CD4-positive, alpha-beta T cell treated with Interleukin-6 at 100 ng/mL for 8 hours (primary cell): Measurements from ENCODE around the gene FNDC3B.

Experiments
- DNase-seq: peaks from one replicate; pipeline ENCODE4 v3.0.0-alpha.2; 2020; ENCODE audit warnings: mixed read lengths, low spot score

The FNDC3B gene

DNA sequence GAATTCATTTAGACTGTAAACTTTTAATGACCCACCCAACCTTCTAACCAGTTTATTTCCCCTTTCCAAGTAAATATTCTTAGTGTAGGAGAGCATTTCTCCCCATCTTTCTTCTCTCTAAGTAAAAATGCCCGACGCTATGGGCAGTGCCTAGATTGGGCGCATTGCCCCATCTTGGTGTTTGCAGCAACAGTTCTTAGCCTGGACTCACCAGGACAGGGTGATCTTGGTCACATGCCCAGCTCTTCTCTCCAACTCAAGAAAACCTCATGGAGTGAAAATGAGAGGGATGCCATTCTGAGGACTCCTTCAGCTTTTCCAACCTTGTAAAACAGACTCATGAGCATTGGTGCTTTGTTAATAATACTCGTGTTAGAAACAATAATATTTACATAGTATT is 332.2 kb downstream of the FNDC3B start:
- no peak for DNase-seq

DNA sequence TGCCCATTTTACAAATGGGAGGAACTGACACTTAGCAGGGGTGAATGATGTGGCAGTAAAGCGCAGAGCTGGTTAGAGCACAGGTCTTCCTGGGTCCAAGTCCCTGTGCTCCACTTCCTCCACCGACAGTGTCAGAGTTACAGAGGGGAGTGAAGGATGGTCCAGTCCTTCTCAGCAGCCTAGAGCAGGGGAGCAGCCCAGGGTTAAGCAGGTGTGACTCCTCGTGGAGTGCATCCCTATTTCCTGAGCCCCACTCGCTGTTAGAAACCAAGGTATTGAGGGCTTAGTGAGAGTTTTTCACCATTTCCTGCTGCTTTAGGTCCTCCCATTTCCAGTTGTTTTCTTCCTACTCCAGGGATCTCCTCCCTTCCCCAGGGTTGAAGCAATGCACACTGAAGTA is 333.5 kb downstream of the FNDC3B start:
- DNase-seq, result no peak

DNA sequence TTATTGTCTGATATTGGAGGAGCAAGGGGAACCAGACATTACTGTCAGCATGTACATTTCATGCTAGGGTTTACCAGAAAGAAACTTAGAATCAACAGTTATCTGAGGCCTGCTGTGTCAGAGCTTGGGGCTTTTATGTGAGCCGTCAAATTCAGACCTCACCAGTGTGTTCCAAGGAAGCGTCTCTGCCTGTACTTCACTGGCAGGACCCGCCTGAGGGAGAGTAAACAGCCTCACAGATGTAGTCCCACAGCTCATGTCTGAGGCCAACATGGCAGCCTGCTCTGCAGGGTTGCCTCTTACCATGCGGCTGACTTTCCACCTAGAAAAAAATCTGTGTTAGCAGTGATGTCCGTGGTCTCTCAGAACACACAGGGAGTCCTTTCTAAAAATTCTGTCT is 334.5 kb downstream of the FNDC3B start:
- no peak for DNase-seq

DNA sequence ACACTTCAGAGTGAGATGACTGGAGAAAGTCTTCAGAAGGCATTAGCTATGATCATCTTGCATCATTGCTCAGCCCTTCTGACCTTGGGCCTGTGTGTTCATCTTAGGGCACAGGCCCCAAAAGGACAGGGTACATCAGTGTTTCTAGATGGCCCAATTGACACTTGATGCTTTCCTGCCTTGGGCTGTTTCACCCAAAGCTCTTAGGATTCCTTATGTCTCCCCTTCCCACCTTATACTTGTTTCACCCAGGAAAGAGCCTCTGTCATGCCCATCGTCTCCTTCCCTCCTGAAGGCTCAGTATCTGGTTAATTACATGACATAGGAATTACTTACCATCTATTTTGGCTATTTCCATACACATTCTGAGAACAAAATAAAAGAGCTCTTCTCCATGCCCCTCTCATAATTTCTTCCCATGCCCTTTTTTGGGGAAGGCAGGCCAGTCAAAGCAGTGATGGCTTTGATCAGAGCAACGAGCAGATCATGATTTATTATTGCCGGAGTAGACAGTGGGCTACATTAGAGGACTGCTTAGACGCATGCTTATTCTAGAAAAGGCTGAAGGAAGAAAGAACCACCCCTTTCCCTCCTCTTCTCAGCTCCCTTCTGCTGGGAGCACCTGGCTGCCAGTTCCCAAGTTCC is 335.9 kb downstream of the FNDC3B start:
- no peak for DNase-seq

DNA sequence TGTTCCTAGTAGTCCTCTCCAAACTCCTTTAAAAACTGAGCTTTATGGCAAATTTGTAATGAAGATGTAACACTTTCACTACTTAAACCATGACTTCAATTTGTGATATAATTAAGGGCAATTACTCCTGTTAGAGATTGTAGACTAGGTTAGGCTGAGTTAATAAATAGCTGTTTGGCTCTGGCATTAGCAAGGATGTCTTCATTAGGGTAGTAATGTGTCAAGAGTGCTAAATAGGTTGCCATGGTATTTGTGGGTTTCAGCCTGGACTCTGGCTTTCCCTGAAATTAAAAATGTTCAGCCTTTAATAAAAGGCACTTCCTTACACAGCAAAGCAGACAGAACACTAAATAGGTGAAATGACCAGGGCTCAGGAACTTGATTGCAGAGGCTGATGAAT is 337.0 kb downstream of the FNDC3B start:
- no peak for DNase-seq

DNA sequence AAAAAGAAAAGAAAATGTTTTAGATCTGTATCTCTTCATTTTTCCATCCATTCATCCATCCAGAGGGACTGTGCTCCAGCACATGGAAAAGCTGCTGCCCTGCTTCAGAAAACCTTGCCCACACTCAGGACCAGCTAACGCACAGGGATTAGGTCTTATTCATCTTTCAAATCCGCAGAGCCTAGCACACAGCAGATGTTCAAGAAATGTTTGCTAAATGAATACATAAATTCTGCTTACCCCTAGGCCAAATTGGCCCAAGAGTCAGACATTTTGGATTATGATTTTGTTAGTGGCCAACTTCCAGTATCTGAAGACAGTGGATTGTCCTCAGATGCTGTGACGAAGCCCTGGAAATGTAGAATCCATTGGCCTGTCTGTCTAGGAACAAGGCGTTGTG is 337.5 kb downstream of the FNDC3B start:
- no peak for DNase-seq

DNA sequence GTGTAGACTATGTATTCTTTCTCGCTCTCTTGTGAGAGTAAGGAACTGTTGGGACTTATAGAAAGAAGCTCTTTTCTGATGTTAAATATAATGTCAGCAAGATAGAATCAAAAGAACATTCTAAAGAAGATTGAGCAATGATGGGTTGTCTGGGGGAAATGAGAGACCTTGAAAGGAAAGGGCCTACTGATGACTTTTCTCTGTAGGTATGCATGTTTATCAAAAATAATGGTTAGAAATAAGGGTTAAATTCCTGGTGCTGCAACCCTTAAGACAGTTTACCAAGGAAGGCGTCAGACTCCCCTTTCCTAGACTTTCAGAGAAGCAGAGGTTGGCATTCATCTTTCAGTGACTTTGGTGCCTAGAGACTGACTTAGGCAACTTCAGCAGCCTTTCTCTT is 339.1 kb downstream of the FNDC3B start:
- DNase-seq, result no peak

DNA sequence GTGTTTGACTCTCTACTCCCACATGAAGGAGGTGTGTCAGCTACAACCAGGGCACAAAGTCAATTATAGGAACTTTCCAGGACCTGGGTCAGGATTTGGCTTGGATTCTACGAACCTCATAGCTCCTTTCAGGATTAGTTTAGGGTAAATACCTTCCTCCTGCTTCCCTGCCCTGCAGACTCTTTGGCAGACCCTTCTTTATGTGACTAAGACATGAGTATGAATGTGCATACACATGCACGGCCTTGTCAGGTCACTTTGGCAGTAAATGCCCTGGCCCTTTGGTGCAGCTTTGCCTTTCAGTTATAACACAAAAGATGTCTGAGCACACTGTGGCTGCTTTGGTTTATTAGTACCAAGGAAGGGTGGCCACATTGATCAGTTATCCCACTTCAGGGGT is 340.0 kb downstream of the FNDC3B start:
- no peak for DNase-seq

DNA sequence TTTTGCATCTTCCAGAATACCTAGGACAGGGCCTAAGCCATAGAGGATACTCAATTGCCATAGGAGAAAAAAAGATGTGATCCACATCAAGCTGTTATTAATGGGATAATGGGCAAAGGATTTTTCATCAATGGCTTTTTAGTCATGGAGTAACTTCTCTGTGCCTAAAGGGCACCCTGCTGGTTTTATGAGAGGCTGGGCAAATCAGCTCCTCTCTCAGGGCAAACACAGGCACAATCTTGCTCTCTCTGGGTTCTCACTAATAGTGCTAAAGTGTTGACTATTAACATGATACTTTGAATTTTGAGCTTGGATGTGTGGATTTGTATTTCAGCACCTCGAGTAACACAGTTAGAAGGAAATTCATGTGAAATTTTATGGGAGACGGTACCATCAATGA is 341.3 kb downstream of the FNDC3B start:
- DNase-seq, result no peak

DNA sequence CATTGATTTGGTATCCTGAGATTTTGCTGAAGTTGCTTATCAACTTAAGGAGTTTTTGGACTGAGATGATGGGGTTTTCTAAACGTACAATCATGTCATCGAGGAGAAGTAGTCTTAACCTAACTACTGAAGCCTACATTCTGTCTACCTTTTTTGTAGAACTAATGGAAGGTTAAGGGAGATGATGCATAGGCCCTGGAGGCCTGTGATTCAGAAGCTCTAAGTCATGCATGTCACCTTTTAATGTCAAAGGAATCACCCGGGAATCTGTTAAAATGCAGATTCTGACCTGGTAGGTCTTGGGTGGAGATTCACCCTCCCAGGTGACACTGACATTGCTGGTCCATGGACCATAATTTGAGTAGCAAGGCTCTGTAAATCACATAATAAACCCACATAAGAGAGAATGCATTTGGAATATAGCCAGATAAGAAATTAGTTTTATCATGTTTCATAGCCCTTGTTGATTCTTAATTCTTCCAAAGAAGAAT is 344.0 kb downstream of the FNDC3B start:
- DNase-seq, result no peak

DNA sequence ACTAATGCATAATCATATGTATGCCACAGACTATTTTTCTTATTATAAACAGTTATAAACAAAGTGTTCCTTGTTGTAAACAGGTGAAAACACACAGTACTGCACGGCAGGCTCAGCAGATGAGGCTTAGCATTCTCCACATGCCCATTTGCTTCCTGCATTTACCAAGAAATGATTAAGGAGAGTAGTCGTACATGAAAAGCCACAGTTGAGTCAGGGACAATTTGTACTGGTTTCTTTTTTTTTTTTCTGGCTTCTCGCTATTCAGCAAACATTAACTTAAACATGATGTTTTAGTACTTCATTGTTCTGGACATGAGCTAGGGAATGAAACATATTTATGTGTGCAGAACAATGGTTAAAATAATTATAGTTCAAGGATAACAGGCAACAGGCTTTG is 345.5 kb downstream of the FNDC3B start:
- DNase-seq, result no peak

DNA sequence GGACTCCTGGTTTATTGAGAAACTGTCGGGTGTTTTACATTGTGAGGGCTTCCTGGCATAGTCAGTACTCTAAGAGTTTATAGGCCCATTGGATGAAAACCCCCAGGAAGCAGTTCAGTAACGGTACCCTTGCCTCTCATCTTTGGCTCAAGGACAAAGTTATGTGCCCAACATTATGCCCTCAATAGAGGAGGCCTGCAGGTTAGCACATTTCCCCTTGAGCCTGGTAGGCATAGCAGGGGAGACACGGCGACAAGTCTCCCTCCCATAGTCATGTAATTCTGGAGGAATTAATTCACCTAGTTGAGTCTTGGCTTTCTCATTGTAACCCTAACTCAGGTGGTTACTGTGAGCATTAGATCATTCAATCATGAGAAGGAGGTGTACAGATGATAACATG is 348.4 kb downstream of the FNDC3B start:
- no peak for DNase-seq

DNA sequence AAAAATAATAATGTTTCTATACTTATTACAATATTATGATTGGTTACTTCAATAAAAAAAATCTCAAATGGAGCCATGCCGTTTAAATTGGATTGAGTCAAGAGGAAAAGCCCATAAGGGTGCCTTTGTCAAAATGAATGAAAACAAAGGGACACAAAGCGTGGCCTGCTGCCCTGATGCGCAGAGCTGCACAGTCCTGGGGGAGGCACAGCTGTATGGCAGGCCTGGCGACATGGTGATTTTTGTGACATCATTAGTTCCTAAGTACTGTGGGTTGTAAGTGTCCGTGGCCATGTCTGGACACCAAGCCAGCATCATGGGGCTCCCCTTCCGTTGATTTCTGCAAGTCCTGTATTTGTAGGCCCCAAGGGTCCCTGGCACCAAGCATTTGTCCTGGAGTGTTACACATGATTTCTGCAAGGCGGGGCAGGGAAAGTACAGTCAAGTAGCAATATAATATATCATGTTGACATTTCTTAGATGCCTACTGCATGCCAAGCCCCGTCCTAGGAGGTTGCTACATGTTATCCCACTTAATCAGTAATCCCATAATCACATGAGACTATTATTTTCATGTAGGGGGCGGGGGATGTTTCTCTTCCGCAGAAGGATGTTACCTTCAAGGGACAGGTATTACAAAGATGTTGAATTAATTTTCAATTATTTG is 349.2 kb downstream of the FNDC3B start:
- no peak for DNase-seq

DNA sequence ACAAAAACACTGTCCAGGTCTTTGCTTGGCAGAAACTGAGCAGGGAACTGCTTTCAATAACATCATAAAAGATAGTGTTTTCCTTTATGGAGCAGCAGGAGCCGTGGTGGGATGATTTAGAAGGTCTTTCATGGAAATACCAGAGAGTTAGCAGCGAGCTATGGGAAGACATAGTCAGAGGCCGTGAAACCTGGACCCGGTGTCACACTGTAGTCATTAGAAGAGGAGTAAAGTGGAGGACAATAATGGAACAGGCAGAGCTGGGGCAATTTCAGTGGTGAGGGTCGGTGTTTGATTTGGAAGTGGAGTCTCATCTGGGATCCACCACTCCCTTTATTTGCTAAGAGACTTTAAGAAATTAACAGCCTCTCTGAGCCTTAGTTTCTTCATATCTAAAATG is 351.4 kb downstream of the FNDC3B start:
- no peak for DNase-seq

DNA sequence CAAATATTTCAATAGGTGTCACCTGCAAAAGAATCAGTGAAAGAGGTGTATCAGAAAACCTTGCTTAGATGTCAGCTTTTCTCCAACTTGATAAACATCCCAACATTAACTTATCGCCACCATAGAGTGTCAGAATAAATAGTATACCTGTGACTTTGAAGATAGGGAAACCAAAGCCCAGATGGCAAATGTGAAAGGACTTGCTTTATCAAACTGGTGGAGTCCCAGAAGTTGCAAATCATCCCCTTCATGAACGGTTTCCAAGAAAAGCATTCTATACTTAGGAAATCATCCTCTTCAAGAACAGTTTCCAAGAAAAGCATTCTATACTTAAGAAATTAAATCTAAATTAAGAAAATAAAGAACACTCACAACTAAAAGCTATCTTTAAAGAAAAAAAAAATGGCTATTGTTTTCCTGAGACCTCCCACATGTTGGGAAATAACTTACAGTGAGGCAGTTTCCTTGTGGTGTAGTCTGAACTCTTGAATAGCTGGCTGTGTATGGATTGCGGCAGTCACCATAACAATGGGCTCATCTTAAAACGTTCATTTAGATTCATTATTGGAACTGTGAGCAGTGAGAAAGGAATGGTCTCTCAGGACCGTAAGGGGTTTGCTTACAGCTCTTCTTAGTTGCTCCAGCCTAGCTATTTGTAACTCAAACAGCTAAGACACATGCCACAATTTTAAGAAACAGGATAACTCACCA is 352.4 kb downstream of the FNDC3B start:
- DNase-seq, result no peak

DNA sequence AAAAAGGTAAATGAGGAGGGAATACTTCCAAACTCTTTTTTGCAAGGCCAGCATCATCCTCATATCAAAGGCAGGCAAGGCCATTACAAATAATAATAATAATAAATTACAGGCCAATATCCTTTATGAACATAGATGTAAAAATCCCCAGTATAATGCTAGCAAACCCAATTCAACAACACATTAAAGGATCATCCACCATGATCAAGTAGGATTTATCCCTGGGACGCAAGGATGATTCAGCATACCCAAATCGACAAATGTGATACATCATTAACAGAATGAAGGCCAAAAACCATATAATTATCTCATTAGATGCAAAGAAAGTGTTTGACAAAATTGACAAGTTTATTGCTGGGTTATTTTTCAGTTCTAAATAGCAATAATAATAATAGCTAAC is 355.3 kb downstream of the FNDC3B start:
- no peak for DNase-seq

DNA sequence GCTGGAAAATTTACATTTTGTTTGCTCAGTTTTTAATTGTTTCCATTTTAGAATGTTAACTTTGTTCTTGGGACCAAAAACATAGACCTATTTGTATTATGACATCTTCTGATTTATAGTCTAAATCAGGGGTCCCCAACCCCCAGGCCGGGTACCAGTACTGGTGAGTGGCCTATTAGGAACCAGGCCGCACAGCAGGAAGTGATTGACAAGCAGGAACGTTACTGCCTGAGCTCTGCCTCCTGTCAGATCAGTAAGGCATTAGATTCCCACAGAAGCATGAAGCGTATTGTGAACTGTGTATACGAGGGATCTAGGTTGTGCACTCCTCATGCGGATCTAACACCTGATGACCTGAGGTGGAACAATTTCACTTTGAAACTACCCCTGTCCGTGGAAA is 357.0 kb downstream of the FNDC3B start:
- DNase-seq, result no peak

DNA sequence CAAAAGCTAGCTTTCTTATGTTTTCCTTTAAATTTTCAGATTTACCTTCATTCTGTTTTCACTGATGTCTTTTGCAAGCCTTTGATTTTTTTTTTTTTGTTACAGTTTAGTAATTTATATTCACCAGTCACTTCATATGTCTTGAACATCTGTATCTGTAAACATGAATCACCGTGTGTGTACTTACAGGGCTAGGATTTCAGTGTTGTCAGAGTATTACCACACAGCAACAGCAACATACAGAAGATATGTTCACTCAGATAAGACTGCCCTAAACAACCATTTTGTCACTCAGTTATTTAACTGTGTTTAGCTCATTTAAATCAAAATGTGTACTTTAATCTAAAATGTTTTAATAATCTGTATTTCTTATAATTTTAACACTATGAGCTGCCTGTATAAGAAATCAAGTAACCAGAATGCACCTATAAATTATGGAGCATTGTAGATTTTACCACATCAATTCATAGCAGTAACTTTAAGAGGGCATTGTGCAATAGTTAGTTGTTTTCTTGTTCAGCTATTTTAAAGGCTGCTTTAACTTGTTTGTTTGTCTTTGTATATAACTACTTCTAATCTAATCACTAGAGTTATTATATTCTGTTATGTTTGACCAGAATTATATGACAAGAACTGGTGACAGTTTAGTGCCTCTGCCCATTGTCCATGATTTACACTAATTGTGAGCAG is 358.5 kb downstream of the FNDC3B start:
- DNase-seq, result no peak

DNA sequence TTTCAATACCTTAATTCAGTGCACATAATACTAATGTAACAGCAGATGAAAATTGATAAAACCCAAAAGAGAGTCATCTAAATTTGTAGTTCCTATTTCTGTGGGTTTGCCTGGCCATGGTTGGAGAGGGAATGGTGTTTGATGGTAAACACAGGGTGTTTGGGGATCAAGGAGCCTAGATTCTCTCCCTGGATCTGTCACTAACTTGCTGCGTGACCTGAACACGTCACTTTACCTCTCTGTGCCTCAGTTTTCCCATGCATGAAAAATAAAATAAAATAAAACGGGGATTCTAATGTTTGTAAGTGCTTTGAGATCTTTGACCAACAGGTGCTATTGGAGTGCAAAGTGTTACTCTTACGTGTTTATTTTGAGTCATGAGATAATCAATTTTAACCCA is 359.1 kb downstream of the FNDC3B start:
- DNase-seq, result no peak

DNA sequence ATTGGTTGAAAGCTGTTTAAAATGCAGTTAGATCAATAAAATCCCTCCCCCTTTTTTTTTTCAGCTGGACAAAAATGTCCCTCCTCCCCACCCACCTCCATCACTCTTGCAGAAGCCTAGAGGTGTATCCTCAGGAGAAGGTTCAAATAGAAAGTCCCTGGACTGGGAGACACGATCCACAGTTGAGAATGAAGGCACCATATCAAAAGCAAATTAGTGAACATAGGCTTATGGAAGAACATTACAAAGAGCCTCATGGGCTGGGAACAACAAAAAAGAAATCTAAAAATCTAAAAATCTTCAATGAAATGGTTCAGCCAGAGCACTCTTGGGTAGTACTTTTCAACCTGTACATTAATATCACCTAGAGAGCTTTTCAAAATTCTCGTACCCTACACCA is 362.7 kb downstream of the FNDC3B start:
- DNase-seq, result no peak

DNA sequence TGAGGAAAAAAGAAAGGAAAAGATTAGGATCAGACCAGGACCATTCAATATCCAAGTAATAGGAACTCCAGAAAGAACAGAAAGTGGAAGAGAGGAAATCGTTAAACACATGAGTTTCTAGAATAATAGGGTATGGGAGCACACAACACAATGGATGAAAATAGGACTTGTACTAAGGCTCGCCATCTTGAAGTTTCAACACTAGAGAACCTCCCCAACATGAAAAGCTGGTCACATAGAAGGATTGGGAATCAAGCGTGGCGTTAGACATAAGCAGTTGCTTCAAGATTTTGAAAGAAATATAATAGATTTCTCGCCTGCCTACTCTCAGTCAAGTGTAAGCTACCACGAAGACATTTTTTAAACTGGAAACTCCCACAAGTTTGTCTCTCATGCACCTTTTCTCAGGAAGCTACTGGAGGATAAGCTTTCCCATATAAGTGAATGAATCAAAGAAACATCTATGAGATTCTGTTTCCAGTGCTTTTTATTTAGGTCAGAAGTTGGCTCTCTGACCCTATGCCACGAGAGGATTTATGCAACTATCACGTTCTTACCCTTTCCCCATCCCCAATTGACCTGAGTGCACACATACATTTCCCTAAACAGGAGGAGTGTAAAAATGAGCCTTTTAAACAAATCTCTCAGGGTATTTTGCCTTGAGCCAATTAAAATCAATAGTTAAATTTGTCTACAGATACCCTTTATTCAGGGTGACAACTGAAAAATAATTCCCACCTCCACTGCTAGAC is 363.7 kb downstream of the FNDC3B start:
- no peak for DNase-seq
